Kidney (tissue), 14 donors: ENCODE measurements around the gene FAM120A. TPM values are rescaled to one million over a fixed set of nuclear protein-coding genes. Genes with fewer than 3 reads are reported as not detected.

Source experiments
- DNase-seq, 5 donors: peaks; one replicate each; pipeline ENCODE4 v3.0.0-alpha.2; 2013 to 2020
- FAIRE-seq: peaks from 2 replicates; lab custom pipeline; 2012; peaks lifted over from hg19 to GRCh38; lab: Jason Lieb, UNC
- H3K27ac ChIP-seq, 2 donors: one replicate each; pipeline ENCODE4 v1.7.0; 2013; ENCODE audit warnings: low read depth in 2 of 2, low read length in 2 of 2, inconsistent platforms in 1 of 2
- H3K27me3 ChIP-seq: one replicate; pipeline ENCODE4 v1.7.1; 2013; ENCODE audit warnings: low read length, inconsistent platforms; ENCODE audit not compliant: control insufficient read depth, insufficient read depth
- H3K36me3 ChIP-seq, 3 donors: one replicate each; pipeline versions ENCODE4 v1.7.0 to v1.7.1; 2013; ENCODE audit warnings: low read length in 3 of 3, control low read depth in 1 of 3, inconsistent platforms in 1 of 3; ENCODE audit not compliant: insufficient read depth in 3 of 3, control insufficient read depth in 2 of 3
- H3K4me1 ChIP-seq, 3 donors: one replicate each; pipeline versions ENCODE4 v1.7.0 to v1.7.1; 2013; ENCODE audit warnings: low read length in 3 of 3, inconsistent platforms in 1 of 3, low read depth in 1 of 3; ENCODE audit not compliant: control insufficient read depth in 2 of 3, insufficient read depth in 2 of 3
- H3K4me3 ChIP-seq, 3 donors: one replicate each; pipeline versions ENCODE4 v1.7.0 to v1.8.1; 2013; ENCODE audit warnings: low read length in 3 of 3, control low read depth in 1 of 3, inconsistent platforms in 1 of 3
- H3K9ac ChIP-seq, 3 donors: one replicate each; pipeline versions ENCODE4 v1.7.0 to v1.7.1; 2013; ENCODE audit warnings: low read length in 3 of 3, control low read depth in 1 of 3, inconsistent platforms in 1 of 3
- H3K9me3 ChIP-seq, 3 donors: one replicate each; pipeline versions ENCODE4 v1.7.0 to v1.7.1; 2013; ENCODE audit warnings: low read length in 3 of 3, control low read depth in 1 of 3, inconsistent platforms in 1 of 3; ENCODE audit not compliant: control insufficient read depth in 2 of 3, insufficient read depth in 1 of 3
- CTCF ChIP-seq: IDR thresholded peaks from 3 replicates; pipeline ENCODE4 v1.5.1; 2012; ENCODE audit warnings: mild to moderate bottlenecking, moderate library complexity, borderline replicate concordance; ENCODE audit not compliant: insufficient read depth; ENCODE audit errors: extremely low read depth
- intact Hi-C: fragments of 100-400 bp; cut with DNase I; formaldehyde crosslinking; loops from one replicate; pipeline ENCODE4 v1.11.1; 2022
- polyA plus RNA-seq: library from polyadenylated mRNA; stranded (reverse); fragments of 350-450 nt; fragmentation: Illumina TruSeq; extraction: RNeasy Lipid Tissue Mini Kit (QIAGEN cat#74804); gene quantifications from one replicate; pipeline ENCODE4 v1.2.3, GENCODE V29; 2014; ENCODE audit warnings: low read depth, low replicate concordance; ENCODE audit not compliant: insufficient read depth
- total RNA-seq: library from RNA; stranded (reverse); fragmentation: NEBNext Ultra II Directional; extraction: Animal tissue kit (Norgen Biotek cat#: 25700); gene quantifications from one replicate; pipeline ENCODE4 v1.2.1, GENCODE V29; 2021
- donor health status: control.
- donor health status: control.
- donor health status: control.
- donor health status: control.
- donor health status: control.
- donor health status: DM: yes; HTN: yes; CAD: no.
- donor health status: Normal renal cell carcinoma (clear cell type).

The FAM120A gene
- total and polyA plus RNA-seq, 2 donors from 2014 or later, result 43.7 to 127 TPM

GRCh38 chr9:93603011-93603410 is 151.5 kb downstream of the FAM120A start:
- H3K9me3 ChIP-seq, result peaks cover 0 to 3% (median 0%) of the 10 kb centered on the region in 3 donors
- FAIRE-seq (no peak), DNase-seq (no peak)
- H3K36me3 ChIP-seq, result no peaks in the 10 kb centered on the region
- no peak overlapping the region for H3K9ac ChIP-seq
- H3K27ac ChIP-seq, result no peak overlapping the region
- intact Hi-C loops, result no loop called here
- H3K4me1 ChIP-seq, result peaks cover 0 to 5% (median 5%) of the 10 kb centered on the region in 3 donors
- H3K27me3 ChIP-seq, result no peaks in the 10 kb centered on the region
- no peak overlapping the region for H3K4me3 ChIP-seq
- no peak for TF ChIP-seq CTCF

DNA sequence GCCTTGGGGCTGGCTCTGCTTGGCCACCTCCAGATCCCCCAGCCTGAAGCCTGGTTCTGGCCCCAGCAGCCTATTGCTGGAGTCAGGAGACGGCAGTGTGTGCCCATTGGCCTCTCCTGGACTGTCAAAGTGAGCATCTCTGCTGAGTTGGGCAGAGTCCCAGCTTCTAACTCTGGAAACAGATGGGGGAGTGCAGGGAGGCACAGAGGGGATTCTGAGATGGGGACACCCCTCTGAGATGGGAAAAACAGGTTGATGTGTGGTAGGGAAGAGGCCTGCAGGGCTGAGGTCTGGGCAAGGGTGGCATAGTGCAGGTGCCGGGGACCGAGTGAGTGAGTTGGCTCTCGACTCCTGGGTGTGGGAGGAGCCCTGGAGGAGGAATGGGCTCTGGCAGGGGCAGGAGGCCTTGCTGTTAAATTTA is 152.4 kb downstream of the FAM120A start:
- no peak for FAIRE-seq
- no peak overlapping the region for H3K4me3 ChIP-seq
- no peak overlapping the region for H3K27ac ChIP-seq

GRCh38 chr9:93606187-93606586 is 154.7 kb downstream of the FAM120A start:
- Histone ChIP-seq H3K27ac (no peak overlapping the region), H3K27me3 (no peaks in the 10 kb centered on the region), H3K9ac (no peak overlapping the region), H3K9me3 (peaks cover 0 to 8% (median 0%) of the 10 kb centered on the region in 3 donors), H3K36me3 (no peaks in the 10 kb centered on the region), H3K4me3 (no peak overlapping the region), H3K4me1 (no peaks in the 10 kb centered on the region)
- no peak for DNase-seq
- intact Hi-C loops, result no loop called here
- no peak for FAIRE-seq
- TF ChIP-seq CTCF, result no peak

More for the DNA sequence above, 152.4 kb downstream of the FAM120A start:
- intact Hi-C loops, result no loop called here
- Histone ChIP-seq H3K9me3 (peaks cover 0 to 3% (median 0%) of the 10 kb centered on the region in 3 donors), H3K9ac (no peak overlapping the region), H3K4me1 (peaks cover 0 to 5% (median 1%) of the 10 kb centered on the region in 3 donors), H3K27me3 (no peaks in the 10 kb centered on the region), H3K36me3 (no peaks in the 10 kb centered on the region)
- no peak for TF ChIP-seq CTCF
- no peak for DNase-seq

DNA sequence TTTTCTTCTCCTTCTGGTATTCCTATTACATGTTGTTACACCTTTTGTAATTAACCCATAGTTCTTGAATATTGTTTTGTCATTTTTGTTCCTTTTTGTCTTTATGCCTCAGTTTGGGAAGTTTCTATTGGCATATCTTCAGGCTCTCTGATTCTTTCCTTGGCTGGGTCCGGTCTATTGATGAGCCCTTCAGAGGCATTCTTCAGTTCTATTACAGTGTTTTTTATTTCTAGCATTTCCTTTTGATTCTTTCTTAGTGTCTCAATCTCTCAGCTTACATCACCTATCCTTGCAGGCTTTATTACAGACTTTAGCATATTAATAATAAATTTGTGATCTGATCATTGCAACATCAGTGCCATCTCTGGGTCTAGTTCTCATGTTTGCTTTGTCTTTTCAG is 158.7 kb downstream of the FAM120A start:
- H3K27me3 ChIP-seq, result no peaks in the 10 kb centered on the region
- H3K36me3 ChIP-seq, result peaks cover 0 to 2% (median 0%) of the 10 kb centered on the region in 3 donors
- peaks cover 0 to 8% (median 0%) of the 10 kb centered on the region in 3 donors for H3K9me3 ChIP-seq
- H3K9ac ChIP-seq, result no peak overlapping the region
- no peak overlapping the region for H3K4me3 ChIP-seq
- peaks cover 0 to 3% (median 0%) of the 10 kb centered on the region in 3 donors for H3K4me1 ChIP-seq
- intact Hi-C loops, result no loop called here
- FAIRE-seq (no peak), DNase-seq (no peak)
- no peak overlapping the region for H3K27ac ChIP-seq
- TF ChIP-seq CTCF, result no peak
